ENCODE measurements around the gene WNT6. TPM values are rescaled to one million over a fixed set of nuclear protein-coding genes. Genes with fewer than 3 reads are reported as not detected.
A peak's percentile ranks its signal among the peaks of the same experiment; 100 is the strongest.

Gene WNT6
- total RNA-seq, 2 experiments from 2014 or later: 0.25 to 0.34 TPM

GRCh38 chr2:218890369-218890768, 30.8 kb downstream of the WNT6 start:
- Mint-ChIP-seq H3K27ac (no peak overlapping the region), H3K36me3 (ENCODE audit: low read depth) (peaks cover 12% of the 10 kb centered on the region), H3K27me3 (no peaks in the 10 kb centered on the region), H3K4me3 (no peak overlapping the region), H3K9me3 (no peaks in the 10 kb centered on the region), H3K4me1 (ENCODE audit: low read depth) (peaks cover 44% of the 10 kb centered on the region)
- intact Hi-C loops (cut with micrococcal nuclease): no loop called here
- POLR2A ChIA-PET: interaction anchor here (0.6 to 9.6 kb wide), 2 partner anchors 12 to 20 kb away, joined by 3 to 284 read pairs; partner anchors contain the start of gene WNT10A
- CTCF ChIA-PET: interaction anchor here (16.7 to 23.0 kb wide), 2 partner anchors 1 to 11 kb away, joined by 1101 read pairs; partner anchors contain the start of gene WNT10A
- TF ChIP-seq CTCF (IDR thresholded peaks at IDR 0.05): no peak
- DNase-seq (no peak), ATAC-seq (no peak)

- Mint-ChIP-seq H3K9me3 (no peaks in the 10 kb centered on the region), H3K27ac (peak overlapping the region; percentile 89), H3K4me1 (ENCODE audit: low read depth) (peaks cover 50% of the 10 kb centered on the region), H3K4me3 (peak overlapping the region; percentile 79), H3K36me3 (ENCODE audit: low read depth) (peaks cover 12% of the 10 kb centered on the region), H3K27me3 (no peaks in the 10 kb centered on the region)
- DNase-seq (no peak), ATAC-seq (no peak)
- ChIA-PET CTCF (interaction anchor here (0.9 to 16.7 kb wide), 4 partner anchors 13 to 89 kb away, joined by 3 to 1101 read pairs (median 5); partner anchors contain the start of gene WNT10A), POLR2A (interaction anchor here (1.3 to 9.6 kb wide), 2 partner anchors 13 to 23 kb away, joined by 3 to 284 read pairs; partner anchors contain the start of gene WNT10A)
- TF ChIP-seq CTCF (IDR thresholded peaks at IDR 0.05): no peak
- intact Hi-C loops (cut with micrococcal nuclease): no loop called here
Observed at GRCh38 chr2:218891275-218892135, 31.9 kb downstream of the WNT6 start.

- POLR2A ChIA-PET: interaction anchor here (9.6 kb wide), 1 partner anchor 15 kb away, joined by 284 read pairs; the partner anchor contains the start of gene WNT10A
- Mint-ChIP-seq H3K4me3 (peak overlapping the region; percentile 79), H3K27ac (peak overlapping the region; percentile 89), H3K9me3 (no peaks in the 10 kb centered on the region), H3K36me3 (ENCODE audit: low read depth) (peaks cover 12% of the 10 kb centered on the region), H3K27me3 (no peaks in the 10 kb centered on the region), H3K4me1 (ENCODE audit: low read depth) (peaks cover 51% of the 10 kb centered on the region)
- TF ChIP-seq CTCF (IDR thresholded peaks at IDR 0.05): peak; percentile 52
- DNase-seq: peak; percentile 88
- CTCF ChIA-PET: interaction anchor here (1.0 to 16.7 kb wide), 6 partner anchors 12 to 89 kb away, joined by 3 to 1101 read pairs (median 4); partner anchors contain the start of gene WNT10A
- ATAC-seq: peak; percentile 58
- intact Hi-C loops (cut with micrococcal nuclease): no loop called here
Observed at GRCh38 chr2:218892693-218893348, 33.2 kb downstream of the WNT6 start.

- H3K27ac Mint-ChIP-seq: peak overlapping the region; percentile 82
- H3K9me3 Mint-ChIP-seq: no peaks in the 10 kb centered on the region
- POLR2A ChIA-PET: interaction anchor here (1.1 to 9.6 kb wide), 2 partner anchors 16 to 497 kb away, joined by 4 to 284 read pairs; partner anchors contain the start of gene WNT10A
- H3K36me3 Mint-ChIP-seq (ENCODE audit: low read depth): peaks cover 12% of the 10 kb centered on the region
- peaks cover 59% of the 10 kb centered on the region for H3K4me1 Mint-ChIP-seq (ENCODE audit: low read depth)
- H3K27me3 Mint-ChIP-seq: peaks cover 7% of the 10 kb centered on the region
- intact Hi-C loops (cut with micrococcal nuclease): no loop called here
- CTCF ChIA-PET: interaction anchor here (0.9 to 16.7 kb wide), 5 partner anchors 11 to 89 kb away, joined by 3 to 1101 read pairs (median 3); partner anchors contain the start of gene WNT10A
- DNase-seq (peak; percentile 58), ATAC-seq (no peak)
- H3K4me3 Mint-ChIP-seq: peak overlapping the region; percentile 79
- no peak for TF ChIP-seq CTCF (IDR thresholded peaks at IDR 0.05)
Observed at GRCh38 chr2:218893349-218894150, 33.9 kb downstream of the WNT6 start.

Data from activated CD8-positive, alpha-beta T cell treated with anti-CD3 and anti-CD28 coated beads for 36 hours (primary cell).